HG03045 (cell line): ENCODE results near the gene LTBR.
"Not testable (repeated sequence)": the region's sequence is repeated elsewhere in the genome, so short reads cannot be mapped to it uniquely, and the experiment has no call there.

Experiments used
- ATAC-seq: cut with Tn5 transposase; IDR thresholded peaks from one replicate; pipeline ENCODE4 v1.9.1; 2021; ENCODE audit warnings: mild to moderate bottlenecking, moderate library complexity; ENCODE audit not compliant: unreplicated experiment

LTBR gene

DNA sequence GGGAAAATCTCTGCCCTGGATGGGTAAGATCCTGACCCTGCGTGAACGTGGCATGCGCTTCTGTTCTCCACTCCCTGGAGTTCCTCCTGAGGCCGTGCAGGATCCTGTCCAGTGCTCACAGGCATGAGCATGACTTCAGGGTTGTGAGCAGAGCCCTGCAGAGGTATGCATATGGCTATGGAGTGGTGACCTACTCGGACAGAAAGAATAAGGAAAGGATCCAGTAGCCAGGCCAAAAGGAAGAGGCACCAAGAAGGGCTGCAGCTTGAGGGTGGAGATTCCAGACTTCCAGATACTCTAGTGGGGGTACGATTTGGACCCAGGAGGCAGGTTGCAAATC, 40.0 kb downstream of the LTBR start:
- no peak for ATAC-seq

DNA sequence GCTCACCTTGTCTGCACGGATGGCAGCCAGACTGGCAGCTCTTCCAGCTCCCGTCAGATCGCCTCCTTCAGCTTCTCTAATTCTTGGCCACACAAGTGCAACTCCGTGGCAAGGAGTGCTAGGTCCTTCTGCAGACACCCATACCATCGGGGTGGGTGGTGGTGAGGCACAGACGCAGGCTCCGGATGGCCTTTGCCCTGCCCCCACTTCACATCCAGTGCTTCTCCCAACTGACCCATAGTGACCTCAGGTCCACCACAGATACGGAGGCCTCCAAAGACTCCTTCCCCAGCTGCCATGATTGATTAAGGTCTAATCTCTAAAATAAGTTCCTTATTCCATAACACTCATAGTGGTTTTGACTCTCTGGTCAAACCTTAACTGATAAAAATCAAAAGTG, 40.9 kb downstream of the LTBR start:
- ATAC-seq = no peak

DNA sequence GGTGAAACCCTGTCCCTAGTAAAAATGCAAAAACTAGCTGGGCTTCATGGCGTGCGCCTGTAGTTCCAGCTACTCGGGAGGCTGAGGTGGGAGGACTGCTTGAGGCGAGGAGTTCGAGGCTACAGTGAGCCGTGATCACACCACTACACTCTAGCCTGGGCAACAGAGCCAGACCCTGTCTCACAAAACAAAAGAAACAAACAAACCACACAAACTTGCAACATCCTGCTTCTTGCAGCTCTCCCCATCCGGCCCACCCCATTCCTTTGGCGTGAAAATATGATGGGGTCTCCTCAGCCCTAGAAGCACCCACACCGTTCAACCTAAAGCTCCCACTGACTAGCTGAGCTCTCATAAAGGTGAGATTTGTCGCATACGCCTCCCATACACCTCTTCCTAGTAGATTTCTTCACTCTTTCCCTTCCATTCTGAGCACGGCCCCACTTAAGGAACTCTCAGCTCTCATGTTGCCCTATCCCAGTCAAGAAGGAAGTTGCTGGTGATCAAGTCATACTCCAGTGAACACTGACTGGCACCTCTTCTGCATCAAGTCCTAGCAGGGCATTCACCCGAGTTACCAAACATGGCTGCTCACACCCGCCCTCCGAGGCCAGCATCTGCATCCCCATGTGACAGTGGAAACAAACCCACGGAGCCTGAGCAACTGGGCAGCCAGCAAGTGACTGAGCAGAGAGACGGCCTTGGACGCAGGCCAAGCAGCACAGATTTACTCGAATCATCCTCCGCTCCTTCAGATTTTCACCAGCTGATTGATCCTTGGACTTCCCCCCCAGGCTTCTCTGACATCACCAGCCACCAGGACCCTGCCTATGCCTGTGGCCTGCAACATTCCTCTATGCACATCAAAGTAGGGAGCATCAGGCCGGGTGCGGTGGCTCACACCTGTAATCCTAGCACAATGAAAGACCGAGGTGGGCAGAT, 41.9 kb downstream of the LTBR start:
- ATAC-seq = no peak

DNA sequence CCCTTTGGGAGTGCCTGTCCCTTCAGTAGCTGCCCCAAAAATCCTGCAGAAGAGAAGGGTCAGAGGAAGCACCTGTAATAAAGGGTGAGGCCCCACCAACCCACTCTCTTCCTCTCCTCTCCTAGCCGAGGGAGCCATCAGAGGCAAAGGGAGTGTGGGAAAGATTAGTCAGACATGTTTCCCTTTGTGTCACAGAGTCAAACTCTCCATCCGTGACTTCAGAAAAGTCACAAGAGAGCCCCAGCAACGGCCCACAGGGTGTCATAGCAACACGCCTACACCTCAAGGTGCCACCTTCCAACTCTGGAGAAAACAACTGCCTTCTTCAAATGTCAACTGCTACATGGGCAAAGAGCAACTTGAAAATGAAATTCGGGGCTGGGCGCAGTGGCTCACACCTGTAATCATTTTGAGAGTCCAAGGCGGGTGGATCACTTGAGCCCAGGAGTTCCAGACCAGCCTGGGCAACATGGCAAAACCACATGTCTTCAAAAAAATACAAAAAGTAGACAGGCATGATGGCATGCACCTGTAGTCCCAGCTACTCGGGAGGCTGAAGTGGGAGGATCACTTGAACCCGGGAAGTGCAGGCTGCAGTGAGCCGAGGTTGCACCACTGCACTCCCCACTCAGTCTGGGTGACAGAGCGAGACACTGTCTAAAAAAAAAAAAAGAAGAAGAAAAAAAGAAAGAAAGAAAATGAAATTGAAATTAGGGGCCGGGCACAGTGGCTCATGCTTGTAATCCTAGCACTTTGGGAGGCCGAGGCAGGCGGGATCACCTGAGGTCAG, 43.1 kb downstream of the LTBR start:
- ATAC-seq = peak; percentile 51

DNA sequence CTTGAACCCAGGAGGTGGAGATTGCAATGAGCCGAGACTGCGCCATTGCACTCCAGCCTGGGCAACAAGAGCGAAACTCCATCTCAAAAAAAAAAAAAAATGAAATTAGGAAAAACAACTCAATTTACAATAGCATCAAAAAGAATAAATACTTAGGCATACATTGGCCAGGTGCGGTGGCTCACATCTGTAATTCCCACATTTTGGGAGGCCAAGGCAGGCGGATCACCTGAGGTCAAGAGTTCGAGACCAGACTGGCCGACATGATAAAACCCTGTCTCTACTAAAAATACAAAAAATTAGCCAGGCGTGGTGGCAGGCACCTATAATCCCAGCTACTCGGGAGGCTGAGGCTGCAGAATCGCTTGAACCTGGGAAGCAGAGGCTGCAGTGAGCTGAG, 43.8 kb downstream of the LTBR start:
- ATAC-seq = not testable (repeated sequence)

DNA sequence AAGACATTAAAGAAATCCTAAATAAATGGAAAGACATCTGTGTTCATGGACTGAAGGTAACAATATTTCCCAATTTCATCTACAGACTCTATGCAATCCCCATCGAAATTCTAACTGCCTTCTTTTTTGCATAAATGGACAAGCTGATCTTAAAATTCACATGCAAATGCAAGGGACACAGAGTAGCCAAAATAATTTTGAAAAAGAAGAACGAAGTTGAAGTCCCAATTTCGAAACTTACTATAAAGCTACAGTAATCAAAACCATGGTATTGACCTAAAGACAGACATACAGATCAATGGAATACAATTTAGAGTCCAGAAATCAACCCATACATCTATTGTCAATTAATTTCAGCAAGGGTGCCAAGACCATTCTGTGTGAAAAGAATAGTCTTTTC, 44.4 kb downstream of the LTBR start:
- ATAC-seq = no peak

DNA sequence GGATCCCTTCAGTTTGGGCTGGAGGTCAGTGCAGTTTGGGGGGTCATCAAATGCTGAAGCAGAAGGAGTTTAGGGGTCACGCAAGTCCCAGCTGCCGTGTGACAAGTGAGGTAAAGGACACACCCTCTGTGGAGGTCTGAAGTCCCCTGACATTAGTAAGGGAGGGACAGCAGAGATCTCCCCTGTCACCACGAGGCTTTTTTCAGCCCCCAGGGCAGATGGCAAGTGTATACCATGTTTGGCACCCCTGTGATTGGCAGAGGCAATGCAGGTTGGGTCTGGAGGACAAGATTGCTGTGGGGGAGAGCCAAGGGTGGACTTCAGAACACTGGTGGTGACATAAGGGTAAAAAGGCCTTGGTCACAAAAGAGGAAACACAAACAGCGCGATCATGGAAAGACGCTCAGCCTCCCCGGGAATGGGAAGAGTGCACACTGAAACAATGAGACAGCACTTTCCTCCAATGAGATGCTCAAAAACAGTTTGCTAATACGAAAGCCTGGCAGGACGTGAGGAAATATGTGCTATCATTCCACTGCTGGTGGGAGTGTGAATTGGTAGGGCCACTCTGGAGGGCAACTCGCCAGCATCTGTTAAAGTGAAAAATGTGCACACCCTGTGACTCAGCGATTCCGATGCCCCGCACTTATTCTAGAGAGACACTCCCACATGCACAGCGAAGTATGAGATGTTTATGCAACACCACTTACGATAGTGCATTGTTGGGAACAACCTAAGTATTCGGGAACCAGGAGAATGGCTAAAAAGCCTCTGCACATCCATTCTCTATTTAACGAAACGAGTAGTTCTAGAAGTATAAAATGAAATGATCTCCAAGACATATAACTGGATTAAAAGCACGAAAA, 46.4 kb downstream of the LTBR start:
- no peak for ATAC-seq

DNA sequence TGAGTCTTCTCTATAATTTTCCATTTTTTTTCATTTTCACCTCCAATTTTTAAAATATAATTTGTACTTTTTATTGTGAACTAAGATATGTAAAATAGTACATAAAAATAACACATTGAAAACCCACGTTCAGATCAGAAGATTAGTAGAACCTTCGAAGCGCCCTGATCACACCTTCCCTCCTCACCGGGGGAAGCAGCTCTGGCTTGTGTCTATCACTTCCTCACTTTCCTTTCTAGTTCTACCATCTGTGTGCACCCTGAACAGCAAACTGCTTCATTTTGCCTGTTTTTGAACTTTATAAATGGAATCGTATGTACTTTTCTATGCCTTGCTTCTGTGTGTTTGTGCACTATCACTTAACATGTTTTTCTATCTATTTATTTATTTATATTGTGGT, 49.0 kb downstream of the LTBR start:
- ATAC-seq = no peak

DNA sequence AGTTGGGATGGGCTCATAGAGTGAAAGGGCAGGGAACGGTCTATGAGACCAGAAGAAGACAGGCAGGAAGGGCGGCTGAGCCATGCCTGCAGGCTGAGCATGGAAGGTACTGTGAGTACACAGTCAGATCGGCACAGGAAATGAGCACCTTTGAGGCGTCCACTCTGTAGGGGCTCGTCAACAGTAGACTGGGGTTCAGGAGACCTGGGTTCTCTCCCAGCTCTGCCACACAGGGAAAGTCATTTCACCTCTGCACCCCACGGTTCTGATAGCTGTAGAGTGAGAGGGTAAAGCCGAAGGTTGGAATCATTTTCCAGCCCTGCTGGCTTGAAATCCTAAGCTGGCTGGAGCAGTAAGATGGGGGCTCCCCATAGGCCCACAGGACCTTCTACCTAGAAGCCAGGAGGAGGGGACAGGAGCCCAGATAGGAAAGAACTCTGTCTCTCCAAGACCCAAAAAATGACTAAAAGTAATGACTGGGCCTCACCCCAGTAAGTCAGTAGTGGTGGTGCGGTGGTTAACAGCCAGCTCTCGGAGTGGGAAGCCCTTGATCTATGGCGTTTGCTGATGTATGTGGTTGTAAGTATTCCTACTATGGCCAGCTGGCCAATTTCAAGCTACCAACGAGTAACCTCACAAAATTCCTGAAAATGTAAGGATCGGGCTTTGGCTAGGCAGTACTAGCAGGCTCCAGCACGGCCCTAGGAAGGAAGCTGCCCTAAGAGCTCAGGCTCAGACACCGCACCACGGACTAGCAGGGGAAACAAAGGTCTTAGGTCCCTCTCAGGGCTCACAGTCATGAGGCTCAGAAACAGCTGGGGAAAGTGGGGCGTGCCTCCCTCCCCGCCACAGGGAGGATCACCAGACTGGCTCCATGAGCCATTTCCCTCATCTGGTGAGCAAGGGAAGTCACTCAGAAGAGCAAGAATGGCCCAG, 50.5 kb downstream of the LTBR start:
- ATAC-seq = no peak

DNA sequence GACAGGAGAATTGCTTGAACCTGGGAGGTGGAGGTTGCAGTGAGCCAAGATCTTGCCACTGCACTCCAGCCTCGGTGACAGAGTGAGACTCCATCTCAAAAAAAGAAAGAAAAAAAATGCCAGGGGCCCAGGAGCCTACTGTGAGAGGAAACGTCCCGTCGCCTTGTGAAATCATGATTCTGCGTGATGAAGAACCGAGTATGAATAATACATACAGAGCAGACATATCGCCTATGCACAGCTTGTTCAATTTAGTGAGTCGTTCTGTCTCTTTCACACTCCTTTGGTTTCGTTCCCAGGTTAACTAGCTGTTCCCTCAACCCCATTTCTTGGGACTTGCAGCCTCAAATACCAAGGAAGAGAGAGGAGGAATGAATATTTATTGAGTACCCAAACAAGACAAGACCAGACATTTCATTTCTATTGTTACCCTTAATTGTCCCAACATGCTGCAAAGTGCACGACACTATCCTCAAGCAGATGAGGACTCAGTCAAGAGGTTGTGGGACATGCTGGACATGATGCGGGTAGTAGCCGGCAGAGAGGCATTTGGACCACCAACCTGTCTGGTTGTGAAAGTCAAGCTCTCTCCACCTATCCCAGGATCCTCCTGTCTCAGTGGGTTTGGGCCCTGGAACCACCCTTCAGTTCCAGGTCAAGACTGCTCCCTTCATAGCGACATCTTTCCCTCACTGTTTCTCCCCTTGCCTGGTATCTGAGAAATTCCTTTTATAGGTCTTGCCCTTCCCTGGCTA, 52.2 kb downstream of the LTBR start:
- ATAC-seq = no peak

DNA sequence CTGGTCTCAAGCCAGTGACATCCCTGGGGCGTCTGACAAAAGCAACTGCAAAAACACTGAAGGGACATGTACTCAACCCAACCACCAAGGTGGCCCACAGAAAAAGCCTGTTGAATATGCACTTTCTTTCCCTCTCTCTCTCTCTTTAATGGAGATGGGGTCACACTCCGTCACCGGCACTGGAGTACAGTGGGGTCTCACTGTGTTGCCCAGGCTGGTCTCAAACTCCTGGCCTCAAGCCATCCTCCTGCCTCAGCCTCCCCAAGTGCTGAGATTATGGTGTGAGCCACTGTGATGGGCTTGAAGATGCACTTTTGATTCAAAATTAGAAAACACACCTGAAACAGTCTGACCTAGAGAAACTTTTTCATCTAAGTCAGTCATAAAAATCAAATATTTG, 53.6 kb downstream of the LTBR start:
- no peak for ATAC-seq

DNA sequence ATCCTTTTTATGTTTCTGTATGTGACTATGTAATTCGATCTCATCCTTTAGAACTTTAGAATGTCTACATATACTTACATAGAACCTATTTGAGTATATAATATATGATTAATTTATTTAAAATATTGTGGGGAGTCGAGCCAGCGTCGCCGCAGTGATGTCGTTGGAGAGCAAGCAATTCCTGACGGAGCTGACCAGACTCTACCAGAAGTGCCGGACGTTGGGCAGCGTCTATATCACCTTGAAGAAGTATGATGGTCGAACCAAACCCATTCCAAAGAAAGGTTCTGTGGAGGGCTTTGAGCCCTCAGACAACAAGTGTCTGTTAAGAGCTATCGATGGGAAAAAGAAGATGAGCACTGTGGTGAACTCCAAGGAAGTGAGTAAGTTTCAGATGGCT, 54.4 kb downstream of the LTBR start:
- ATAC-seq = no peak

DNA sequence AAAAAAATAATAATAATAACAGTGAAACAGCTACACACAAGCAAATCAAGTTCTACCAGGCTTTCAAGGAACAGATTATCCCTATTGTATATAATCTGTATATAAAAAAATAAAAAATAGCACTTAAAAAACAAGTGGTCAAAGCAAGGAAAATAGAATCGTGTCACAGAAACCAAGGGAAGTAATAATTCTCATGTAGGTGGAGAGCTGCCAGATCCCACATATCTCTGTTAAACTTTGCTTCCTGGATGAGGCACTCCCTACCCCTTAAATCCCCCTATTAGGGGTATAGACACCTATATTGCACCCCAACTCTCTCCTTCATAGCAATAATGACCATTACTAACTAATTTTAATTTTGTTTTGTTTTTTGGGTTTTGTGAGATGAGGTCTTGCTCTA, 56.4 kb downstream of the LTBR start:
- no peak for ATAC-seq
